ENCODE data around the gene TMEM259. TPM values are rescaled to one million over a fixed set of nuclear protein-coding genes. Genes with fewer than 3 reads are reported as not detected.

The TMEM259 gene
- total and polyA plus RNA-seq, 9 of the 15 experiments (the other 6 are each of a cell fraction or from before 2014, with no cell fraction given), result 0.52 to 231 (median 63.6) TPM

- TF ChIP-seq TCF3 (CRISPR knock-in tag; IDR thresholded peaks at IDR 0.05), result no peak
- no peak for TF ChIP-seq FUS (optimal IDR thresholded peaks at IDR 0.05; ENCODE audit: low read depth, low read length)
- TF ChIP-seq RFX5 (IDR thresholded peaks at IDR 0.05; ENCODE audit: low read depth, low read length), result no peak
- no peak for TF ChIP-seq ZBTB43 (CRISPR knock-in tag; IDR thresholded peaks at IDR 0.05)
- TF ChIP-seq ZNF398 (CRISPR knock-in tag; IDR thresholded peaks at IDR 0.05), result no peak
- no peak for TF ChIP-seq TRIM28 (IDR thresholded peaks at IDR 0.05)
- TF ChIP-seq ATF7 (IDR thresholded peaks at IDR 0.05), result peak; percentile 83
- no peak for TF ChIP-seq LARP7 (IDR thresholded peaks at IDR 0.05)
- TF ChIP-seq ZNF696 (CRISPR knock-in tag; conservative IDR thresholded peaks at IDR 0.05), result no peak
- TF ChIP-seq CTBP1 (IDR thresholded peaks at IDR 0.05; ENCODE audit: borderline replicate concordance), result peak; percentile 94
- peak; percentile 34 for TF ChIP-seq NFIC (IDR thresholded peaks at IDR 0.05)
- TF ChIP-seq CUX1 (CRISPR knock-in tag; IDR thresholded peaks at IDR 0.05), result no peak
- TF ChIP-seq TAF7 (tag; IDR thresholded peaks at IDR 0.05), result no peak
- no peak for TF ChIP-seq MCM7 (IDR thresholded peaks at IDR 0.05)
- TF ChIP-seq ZNF740 (CRISPR knock-in tag; IDR thresholded peaks at IDR 0.05), result no peak
- no peak for TF ChIP-seq ZNF740 (tag; IDR thresholded peaks at IDR 0.05)
- peak; percentile 42; the same call in 1 of the 2 replicates for TF ChIP-seq SUPT5H (IDR thresholded peaks at IDR 0.05)
- TF ChIP-seq ZC3H11A (IDR thresholded peaks at IDR 0.05; ENCODE audit: low read depth, low read length), result no peak
- TF ChIP-seq PTBP1 (IDR thresholded peaks at IDR 0.05; ENCODE audit: low read depth, low read length), result no peak
- TF ChIP-seq KAT2B (IDR thresholded peaks at IDR 0.05; ENCODE audit: low read depth, low read length), result no peak
- TF ChIP-seq KLF13 (tag; IDR thresholded peaks at IDR 0.05; ENCODE audit: borderline replicate concordance, low read depth), result 0 out of 2 replicates have a peak, but pooled peaks have one; percentile 51
These were observed 18.9 kb upstream of the TMEM259 start, which contains the start of gene ABCA7 (continued) for GRCh38 chr19:1039646-1040475.
